Stimulated activated CD4-positive, alpha-beta T cell treated with anti-CD3 and anti-CD28 coated beads, TNF-alpha, amount 100 ng/mL, for 48 hours (primary cell): ENCODE results near the gene PGRMC2.

Source experiments
- DNase-seq, 3 donors: peaks; one replicate each; pipeline ENCODE4 v3.0.0-alpha.2; 2020; ENCODE audit warnings: low read depth in 3 of 3

PGRMC2 gene

DNA sequence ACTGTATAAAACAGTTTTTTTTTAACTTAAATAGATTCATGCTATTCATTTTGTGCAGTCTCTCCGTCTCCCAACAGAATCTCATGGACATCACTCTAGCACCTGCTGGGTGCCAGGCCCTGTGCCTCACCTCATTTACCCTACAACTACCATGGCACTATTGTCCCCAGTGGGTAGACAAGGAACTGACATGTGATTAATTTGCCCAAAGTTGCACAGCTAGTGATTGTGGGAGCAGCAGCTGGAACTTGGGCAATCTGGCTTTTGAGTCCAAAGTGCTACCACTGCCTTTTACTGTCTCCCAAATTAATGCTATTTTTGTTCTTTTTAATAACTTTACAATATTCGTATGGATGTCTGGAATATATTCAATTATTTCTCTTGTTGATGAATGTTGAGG is 11.2 kb upstream of the PGRMC2 start:
- DNase-seq = no peak

DNA sequence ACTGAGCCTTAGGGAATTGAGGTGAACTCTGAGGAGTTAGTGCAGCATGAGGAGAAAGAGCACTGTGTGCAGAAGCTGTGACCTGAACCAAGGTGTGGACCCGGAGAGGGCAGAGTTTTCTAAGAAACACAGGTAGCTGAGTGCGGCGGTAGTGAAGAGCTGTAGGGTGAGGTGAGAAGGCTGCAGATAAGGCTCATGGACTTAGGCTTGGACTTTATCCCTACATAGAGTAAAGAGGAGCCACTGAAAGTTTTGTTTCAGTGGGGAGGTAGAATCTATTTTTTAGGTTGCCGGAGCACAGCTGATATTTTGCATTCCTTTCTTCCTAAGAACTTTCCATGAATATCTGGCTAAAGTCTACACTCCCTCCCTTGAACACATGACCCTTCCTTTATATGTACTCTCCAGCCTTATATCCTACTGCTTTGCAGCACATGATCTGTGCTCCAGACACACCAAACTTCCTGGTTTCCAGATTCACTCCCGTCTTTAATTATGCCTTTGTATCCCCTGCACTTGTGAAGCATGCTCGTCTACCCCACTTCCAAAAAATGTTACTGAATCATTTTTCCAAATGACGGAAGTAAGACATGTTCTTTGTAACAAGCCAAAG is 10.6 kb upstream of the PGRMC2 start:
- DNase-seq = no peak

DNA sequence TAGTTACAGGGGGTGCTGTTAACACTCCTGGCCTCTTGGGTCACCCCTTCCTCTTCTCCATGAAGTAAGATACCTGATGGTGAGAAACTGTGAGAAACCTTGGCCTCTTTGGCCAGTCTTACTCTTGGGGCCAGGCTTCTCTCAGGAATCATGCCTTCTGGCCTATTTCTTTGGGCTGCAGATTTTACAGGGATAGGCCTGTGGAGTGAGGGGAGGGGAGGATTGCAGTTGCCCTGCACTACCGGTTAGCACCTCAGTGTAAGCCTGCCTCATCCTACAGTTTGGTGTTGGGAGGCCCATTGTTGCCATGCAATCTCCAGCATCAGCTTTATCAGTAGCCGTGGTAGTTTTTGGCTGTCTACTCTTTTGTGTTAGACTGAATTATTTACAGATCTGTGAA is 7.6 kb upstream of the PGRMC2 start:
- no peak for DNase-seq

DNA sequence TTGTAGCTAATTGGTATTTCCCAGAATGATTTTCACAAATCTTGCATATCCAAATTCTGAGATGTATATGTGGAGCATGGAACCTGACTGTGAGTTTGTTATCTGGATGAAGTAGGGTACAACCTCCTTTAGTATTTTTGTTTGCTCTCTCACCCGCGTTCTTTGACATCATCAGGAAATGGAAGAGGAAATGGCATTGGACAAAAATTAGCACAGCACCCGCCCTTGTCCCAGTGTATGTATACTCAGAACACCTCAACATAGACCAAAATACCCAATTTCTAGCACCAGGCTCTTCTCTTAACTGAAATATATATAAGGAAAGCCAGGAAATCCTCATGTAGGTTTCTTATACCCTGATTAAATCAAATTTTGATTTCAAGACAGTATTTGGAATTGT is 6.9 kb upstream of the PGRMC2 start:
- DNase-seq = no peak

DNA sequence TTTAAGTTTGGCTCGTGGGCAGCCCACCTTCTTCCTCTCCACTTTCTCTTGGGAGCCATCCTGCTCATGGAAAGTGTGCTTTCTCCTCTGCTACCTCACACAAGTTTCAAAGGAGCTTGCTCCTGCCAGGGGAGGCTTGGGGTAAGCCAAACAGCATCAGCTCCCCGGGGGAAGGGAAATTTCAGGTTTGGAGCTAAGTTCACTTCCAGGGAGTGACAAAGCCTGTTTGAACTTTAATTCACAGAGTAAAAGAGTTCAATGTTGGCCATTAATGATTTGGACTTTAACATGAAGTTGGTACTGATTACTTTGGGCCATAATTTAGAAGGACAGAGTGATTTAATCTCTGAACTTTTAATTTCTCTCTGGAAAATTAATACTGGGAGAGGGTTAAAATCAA is 4.7 kb upstream of the PGRMC2 start:
- no peak for DNase-seq

DNA sequence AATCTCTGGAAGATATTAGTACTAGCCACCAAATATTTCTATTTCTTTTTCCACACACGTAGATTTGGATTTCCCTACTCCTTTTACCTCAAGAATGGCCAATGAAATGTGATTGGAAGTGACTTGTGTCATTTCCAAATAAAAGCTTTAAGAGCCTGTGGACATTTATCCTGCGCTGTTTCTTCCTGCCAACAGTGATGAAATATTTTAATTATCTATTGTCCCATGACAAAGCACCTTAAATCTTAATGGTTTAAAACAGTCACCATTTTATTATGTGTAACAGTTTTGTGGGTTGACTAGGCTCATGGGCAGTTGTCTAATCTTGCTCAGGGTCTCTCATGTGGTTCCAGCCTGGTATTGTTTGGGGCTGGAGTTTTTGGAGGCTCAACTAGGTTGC is 3.5 kb upstream of the PGRMC2 start:
- DNase-seq = no peak

DNA sequence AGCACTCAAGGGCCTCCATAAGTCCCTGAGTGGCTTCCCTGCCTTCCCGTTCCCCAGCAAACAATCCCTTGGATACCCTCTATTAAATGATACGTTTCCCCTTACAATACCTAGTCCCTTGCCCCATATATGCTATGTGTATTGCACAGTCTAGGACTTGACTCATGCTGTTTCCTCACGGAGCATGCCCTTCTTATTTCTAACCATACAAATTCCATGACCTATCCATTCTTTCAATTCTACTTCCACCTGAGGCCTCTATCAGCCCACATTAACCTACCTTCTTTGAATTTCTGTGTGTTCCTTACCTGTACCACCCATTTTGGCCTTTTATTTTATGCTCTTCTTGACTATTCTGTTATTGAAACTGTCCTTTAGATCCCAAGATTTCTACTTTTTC is 2.9 kb upstream of the PGRMC2 start:
- no peak for DNase-seq

DNA sequence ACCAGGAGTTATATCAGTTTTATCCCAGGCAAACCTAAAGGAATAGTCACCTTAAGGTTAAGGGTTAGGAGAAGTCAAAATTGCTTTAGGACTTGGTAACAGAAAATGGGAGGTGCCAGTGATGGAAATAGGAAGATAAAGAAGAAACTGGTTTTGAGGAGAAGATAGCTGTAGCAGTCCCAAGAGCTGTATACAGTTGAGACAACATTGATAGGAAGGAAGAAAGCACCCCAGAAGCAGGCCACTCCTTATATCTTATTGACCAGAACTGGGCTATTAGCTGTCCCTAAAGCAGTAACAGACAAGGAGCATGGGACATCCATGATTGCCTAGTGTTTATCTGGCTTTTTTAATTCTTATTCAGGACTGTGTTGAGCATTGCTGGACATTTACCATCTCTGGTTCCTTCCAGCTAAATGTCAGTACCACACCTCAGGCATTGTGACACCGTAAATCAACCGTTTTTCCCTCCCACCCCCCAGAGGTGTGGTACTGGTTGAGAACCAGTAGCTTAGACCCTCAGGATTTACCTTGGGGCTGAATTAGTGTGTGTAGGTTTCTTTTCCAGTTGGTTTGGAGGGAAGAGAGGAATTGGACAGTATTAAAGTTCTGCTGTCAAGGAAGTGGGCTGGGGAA is 2.0 kb upstream of the PGRMC2 start:
- no peak for DNase-seq

DNA sequence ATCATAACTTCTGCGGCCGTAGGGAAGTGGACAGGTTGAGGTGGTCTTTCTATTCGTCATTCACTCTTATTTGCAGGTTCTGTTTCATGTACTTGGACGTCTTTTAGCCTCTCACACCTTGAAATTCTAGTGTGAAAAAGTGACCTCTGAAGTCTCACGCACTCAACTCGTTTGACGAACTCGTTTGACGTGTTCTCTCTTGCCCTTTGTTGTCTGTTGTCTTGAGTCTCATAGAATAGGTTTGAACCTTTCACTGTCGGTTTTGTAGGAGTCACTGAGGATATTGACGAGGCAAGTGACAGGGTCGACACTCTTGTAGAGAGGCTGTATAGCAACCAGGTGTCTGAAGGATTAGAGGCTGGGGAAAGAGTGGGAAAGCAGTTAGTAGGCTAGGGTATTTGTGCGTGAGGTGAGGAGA is 1.1 kb upstream of the PGRMC2 start:
- no peak for DNase-seq

DNA sequence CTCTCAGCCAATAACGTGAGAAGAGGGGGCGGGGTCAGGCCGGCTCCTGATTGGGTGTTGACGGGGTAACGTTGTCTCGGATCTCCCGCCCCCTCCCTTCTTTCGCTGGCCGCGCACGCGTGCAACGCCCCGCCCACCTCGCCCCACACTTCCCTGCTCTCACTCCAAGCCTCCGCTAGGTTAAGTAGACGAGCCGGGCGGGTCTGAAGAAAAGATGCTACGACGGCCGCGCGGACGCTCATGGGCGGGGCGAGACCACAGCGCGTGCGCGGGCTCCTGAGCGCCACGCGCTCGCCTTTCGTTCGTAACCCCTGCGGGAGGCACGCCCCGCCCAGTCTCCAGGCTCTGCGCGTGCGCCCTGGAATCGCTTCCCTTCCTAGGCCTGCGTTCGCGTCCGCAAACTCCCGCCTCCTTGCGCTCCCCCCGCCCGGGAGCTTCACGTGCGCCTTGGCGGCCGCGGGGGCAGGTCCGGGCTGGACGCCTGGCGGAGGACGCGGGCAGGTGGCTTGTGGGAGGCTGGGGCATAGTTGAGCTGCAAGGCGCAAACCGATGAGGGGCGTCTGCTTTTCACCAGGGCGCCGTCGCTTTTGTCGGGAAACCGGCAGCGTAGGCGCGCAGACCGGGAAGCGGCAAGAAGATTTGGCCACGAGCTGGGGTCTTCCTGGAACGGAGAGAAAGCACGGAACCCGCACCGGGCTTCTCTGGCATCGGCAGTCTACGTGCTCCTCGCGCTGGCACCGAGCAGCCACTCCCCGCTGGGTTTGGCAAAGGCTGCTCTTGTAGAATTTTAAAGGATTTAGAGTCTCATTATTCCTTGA is 467 bp upstream of the PGRMC2 start:
- peak; percentile 97 to 100 (median 99) for DNase-seq

DNA sequence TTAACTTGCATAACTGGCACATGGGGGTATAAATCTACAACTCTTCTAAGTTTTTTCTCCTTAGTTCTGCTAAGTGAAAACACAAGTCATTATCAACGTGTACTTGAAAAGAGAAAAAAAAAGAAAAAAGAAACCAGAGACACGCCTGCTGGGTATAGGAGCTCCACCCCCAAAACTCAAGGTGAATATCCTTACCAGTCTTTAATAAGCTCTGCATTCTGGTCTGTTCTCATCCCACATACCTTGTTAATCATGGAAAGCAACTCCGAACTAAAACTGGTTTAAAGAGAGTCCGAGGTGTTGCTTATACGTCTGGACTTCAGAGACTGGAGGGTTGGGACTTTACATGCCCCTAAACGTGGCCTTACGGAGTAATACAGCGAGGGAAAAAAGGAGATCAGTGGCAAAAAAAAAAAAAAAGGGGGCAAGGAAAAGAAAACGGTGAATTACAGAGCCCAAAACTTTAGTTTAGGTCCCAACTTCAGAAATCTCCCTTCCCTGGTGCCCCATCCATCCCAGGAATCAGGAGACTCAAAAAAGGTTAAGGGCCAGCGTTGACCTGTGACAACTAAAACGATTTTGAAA is 1.0 kb downstream of the PGRMC2 start:
- DNase-seq = peak in 1 of 3 donors; percentile 14

DNA sequence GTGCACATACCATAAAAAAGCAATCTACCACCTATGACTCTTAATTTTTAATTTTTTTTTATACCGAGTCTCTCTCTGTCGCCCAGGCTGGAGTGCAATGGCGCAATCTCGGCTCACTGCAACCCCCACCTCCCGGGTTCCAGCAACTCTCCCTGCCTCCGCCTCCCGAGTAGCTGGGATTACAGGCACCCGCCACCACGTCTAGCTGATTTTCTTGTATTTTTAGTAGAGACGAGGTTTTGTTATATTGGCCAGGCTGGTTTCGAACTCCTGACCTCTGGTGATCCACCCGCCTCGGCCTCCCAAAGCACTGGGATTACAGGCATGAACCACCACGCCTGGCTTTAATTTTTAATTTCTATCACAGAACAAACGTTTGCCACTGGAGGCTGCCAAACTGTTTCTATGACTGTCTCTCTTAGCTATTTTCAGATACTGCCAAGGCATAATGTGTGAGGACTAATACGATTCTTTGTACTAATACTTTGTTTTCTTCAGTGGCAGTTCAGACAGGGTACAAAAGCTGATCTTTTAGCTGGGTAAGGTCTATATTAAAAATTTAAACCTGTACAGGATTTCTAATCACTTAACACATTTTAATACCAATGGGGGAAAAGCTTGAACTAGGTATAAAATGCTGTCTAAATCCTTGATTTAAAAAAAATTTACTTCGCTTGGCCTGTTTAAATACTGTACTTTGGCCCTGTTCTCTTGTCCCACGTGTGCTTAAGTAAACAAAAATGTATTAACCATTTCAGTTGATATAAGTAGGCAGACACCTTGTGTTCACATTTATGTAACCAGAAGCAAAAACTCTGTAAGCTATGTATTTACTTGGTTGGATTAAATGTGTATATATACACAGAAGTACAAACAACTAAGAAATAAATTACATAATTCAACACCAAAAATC is 2.3 kb downstream of the PGRMC2 start:
- no peak for DNase-seq

DNA sequence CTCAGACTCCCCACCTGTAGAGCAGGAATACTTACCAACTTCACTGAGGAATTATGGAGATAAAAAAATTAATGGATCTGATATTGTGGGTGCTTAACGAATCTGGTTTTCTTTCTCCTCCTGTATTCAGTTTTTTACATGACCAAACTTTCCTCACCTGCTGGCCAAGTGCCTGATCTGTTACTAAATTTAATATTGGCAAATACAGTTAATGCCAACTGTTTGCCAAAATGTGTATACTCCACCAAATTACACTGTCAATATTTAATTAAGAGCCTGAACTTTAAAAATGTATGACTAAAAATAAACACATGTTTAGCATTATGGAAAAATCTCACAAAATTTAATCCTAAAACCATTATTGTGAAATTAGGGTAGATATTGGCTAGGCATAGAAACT is 3.3 kb downstream of the PGRMC2 start:
- no peak for DNase-seq

DNA sequence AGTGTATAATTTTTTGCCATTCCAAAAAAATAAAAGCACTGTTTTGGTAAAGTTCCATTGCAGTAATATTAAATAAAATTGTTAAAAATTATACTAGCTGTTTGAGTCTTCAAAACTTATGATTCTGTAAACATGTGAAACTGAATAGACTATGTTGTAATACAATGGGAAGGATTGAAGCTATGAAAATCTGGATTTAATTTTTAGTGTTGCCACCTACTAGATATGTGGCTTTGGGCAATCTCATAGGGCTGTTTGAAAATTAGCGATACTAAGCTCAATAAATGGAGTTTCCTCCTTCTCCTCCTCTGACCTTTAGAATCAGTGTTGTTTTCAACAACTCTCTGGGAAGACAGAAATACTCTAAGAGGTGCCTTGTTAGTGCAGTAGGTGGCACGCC is 4.5 kb downstream of the PGRMC2 start:
- DNase-seq = no peak

DNA sequence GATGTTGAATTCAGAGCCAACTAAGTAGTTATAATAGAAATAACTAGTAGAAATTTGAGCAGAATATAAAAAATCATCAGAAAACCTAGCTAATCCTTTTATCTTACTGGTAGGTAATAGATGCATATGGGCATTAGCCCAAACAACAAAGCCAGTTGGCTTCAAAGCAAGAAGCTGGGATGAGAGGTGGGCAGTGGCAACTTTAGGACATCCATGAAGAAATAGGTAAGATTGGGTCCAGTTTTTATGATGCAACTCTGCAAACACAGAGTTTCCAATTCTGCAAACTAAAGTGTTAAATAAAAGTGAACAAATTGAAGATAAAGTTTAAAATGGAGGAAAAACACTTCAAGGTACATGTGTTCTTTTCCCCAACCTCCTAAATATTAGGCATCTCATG is 5.1 kb downstream of the PGRMC2 start:
- DNase-seq = no peak

DNA sequence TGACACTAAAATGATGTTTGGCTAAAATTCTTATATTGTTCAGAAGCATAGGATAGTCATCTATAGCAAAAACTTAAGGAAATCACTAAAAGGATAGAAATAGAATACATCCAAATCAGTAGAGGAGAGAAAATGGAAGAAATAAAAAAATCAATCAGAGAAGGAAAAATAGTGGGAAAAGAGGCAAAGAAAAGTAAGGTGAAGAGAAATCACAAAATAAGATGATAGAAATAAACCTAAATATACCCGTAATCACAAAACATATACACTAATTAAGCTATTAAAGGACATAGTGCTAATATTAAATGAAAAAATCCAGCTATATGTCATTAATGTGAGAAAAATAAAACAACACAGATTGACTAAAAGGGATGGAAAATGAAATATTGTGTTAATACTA is 6.3 kb downstream of the PGRMC2 start:
- no peak for DNase-seq

DNA sequence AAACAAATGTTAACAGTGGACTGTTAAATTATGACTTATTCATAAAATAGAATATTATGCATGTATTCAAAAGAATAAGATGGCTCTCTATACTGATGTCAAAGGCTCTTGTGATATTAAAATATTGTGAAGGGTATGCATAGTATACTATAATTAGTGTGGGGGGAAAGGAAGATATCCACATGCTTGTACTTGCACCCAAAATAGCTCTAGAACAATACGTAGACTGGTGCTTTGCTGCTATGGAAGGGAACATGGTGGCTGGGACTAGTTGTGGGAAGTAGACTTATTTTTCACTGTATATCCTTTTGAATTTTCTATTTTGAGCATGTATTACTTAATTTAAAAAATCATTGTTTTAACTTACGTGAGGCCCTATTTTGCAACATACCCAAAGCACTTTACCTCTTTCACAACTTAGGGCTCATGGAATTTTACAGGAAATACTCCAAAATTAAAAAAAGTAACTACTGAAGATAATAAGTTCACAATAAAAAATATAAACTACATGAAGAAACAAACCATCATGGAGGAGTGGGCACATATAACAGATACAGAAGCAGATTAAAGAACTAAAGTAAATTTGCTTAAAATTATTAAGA is 7.9 kb downstream of the PGRMC2 start:
- no peak for DNase-seq

DNA sequence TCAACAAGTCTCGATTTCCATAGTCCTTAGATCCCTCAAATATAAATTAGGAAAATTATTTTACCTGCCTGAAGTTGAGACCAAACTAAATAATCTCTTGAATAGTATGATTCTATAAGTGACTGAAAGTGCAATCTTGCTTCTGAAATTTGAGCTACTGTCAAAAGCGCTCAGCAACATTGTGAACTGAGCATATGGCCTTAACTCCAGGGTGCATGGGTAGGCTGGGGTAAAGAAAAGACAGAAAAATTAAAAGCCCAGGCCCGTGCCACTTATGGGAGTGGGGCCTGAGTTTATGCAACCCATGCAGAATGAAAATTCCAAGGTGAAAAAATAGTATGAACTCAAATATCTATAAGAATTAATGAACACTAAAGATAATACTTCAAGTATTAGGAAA is 9.8 kb downstream of the PGRMC2 start:
- DNase-seq = no peak

DNA sequence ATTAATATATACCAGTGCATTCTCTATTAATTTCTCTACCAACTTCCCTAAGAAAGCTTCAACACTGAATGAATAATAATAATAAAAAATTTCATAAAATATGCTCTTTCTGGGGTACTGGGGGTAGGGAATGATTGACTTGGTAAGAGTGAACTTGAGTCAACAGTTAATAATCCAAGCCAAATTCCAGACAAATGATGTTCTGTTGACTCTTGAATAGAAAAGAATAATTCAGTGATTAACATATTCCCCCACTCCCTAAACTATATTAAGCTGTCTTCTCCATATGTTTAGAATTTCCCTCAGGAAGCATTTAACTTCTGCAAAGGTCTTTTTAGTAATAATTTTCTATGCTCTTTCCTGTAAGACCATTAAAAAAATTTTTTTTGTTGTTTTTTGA is 12.3 kb downstream of the PGRMC2 start:
- no peak for DNase-seq

DNA sequence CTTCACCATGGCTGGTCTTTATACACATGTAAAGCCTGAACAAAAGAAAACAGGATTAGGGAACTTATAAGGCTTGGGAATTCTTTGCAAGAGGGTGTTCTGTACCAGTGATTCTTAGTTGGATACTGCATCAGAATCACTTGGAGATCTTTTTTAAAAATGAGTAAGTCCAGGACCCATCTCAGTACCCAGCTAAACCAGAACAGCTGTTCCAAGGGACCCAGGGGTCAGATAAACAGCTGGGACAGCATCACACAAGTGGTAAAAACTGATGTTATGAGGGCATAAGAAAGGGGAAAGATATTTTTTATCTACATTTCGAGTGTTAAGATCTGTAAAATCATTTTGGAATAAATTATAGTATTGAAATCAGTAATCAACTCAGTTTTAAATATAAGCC is 16.1 kb downstream of the PGRMC2 start:
- no peak for DNase-seq

DNA sequence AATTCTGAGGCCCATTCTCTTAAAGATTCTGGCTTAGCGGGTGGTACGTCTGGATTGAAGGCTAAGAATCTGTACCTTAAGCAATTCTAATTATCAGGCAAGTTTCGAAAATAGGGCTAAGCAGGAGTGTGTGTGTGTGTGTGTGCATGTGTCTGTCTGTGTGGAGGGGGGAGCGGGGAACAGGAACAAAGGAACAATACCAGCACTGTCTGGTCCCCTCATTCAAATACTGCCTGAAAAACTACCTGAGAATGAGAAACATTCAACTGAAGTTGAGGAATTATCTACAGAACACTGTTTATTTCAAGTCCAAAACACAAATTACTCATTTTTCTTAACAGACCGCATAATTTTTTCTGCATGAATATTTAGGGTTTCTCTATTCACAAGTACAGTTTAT is 18.6 kb downstream of the PGRMC2 start:
- no peak for DNase-seq
